Measurements from ENCODE around the gene FBXO30.

FBXO30 gene

DNA sequence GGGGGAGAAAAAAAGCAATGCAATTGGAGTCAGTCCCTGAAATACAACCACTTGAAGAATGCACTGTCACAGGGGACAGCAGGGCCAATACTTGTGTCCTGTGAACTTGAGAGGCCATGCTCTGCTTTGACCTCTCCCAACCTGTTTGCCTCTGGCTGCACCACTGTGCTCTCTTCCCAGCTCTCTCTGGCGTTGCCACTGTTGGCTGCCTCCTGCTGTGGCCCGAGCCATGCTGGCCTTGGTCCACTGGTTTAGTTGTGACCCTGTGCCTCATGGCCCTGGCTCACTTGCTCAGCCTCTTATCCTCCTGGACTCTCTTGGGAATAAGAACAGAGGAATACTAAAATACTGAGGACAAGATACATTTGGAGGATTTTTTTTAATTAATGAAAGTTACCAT, 14.5 kb upstream of the FBXO30 start:
- peaks cover 2 to 5% of the 10 kb centered on the region in 2 donors for H3K4me1 ChIP-seq (ENCODE audit: control insufficient read depth in 2 of 2, insufficient read depth in 1 of 2, low read depth in 1 of 2, low read length in 2 of 2)
- no peaks in the 10 kb centered on the region for H3K9me3 ChIP-seq (replicated peaks in 1 of 2; ENCODE audit: control insufficient read depth in 2 of 2, insufficient read depth in 1 of 2, low read depth in 1 of 2, low read length in 2 of 2)
- H4K91ac ChIP-seq (ENCODE audit: low read depth, low read length, poor library complexity), result no peak overlapping the region
- H2BK15ac ChIP-seq (ENCODE audit: low read length), result no peak overlapping the region
- H3K18ac ChIP-seq (ENCODE audit: low read length), result no peak overlapping the region
- no peak overlapping the region for H3K27ac ChIP-seq (replicated peaks; ENCODE audit: low read length)
- H3K4me2 ChIP-seq (ENCODE audit: insufficient read depth, low read length, poor library complexity, severe bottlenecking), result no peak overlapping the region
- no peak overlapping the region for H3K14ac ChIP-seq (ENCODE audit: low read length)
- H2BK120ac ChIP-seq (ENCODE audit: low read depth, low read length), result no peak overlapping the region
- H2BK5ac ChIP-seq (ENCODE audit: low read length), result no peak overlapping the region
- no peak overlapping the region for H3K4me3 ChIP-seq (ENCODE audit: low read length in 2 of 2)
- no peak overlapping the region for H2BK12ac ChIP-seq (ENCODE audit: low read length)
- H3K27me3 ChIP-seq (ENCODE audit: control insufficient read depth in 3 of 3, insufficient read depth in 3 of 3, low read depth in 1 of 3, low read length in 3 of 3), result no peaks in the 10 kb centered on the region
- WGBS, 2 donors (ENCODE audit: extremely low coverage in 2 of 2, insufficient read length in 2 of 2, insufficient replicate concordance in 1 of 2), result no CpG with 5 or more reads among the region's 2 CpGs
- H3K9ac ChIP-seq (ENCODE audit: low read depth, low read length, poor library complexity), result no peak overlapping the region
- H3K4ac ChIP-seq (ENCODE audit: low read length), result no peak overlapping the region
- no peak overlapping the region for H2AK5ac ChIP-seq (ENCODE audit: low read depth, low read length)
- H3K36me3 ChIP-seq (replicated peaks in 1 of 2; ENCODE audit: control insufficient read depth in 2 of 2, insufficient read depth in 2 of 2, low read length in 2 of 2), result no peaks in the 10 kb centered on the region
- no peak overlapping the region for H3K23ac ChIP-seq (ENCODE audit: low read depth, low read length, poor library complexity)
- H2AFZ ChIP-seq (ENCODE audit: low read length), result no peak overlapping the region
- no peak for DNase-seq (ENCODE audit: low spot score)
- no peaks in the 10 kb centered on the region for H3K79me1 ChIP-seq (ENCODE audit: low read depth, low read length)
- H4K8ac ChIP-seq (ENCODE audit: low read depth, low read length), result no peak overlapping the region

DNA sequence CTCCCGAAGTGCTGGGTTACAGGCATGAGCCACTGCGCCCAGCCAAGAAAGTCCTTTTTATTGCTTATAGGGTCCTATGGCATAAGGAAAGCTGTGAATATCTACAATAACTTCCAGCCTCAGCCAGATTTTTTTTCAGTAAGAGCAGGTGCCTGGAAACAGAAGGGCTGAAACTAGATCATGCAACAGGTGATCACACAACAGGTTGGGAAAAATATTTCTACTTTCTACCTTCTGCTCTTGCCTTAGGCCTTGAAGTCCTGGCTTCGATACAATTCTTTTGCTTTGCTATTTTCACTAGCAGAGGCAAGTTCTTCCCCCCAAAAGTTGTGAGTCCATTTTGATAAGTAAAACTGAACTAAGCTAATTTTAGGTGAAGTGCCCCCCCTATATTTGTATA, 9.7 kb upstream of the FBXO30 start:
- no peak overlapping the region for H3K4me3 ChIP-seq (ENCODE audit: low read length in 2 of 2)
- H3K9me3 ChIP-seq (replicated peaks in 1 of 2; ENCODE audit: control insufficient read depth in 2 of 2, insufficient read depth in 1 of 2, low read depth in 1 of 2, low read length in 2 of 2), result no peaks in the 10 kb centered on the region
- H3K36me3 ChIP-seq (replicated peaks in 1 of 2; ENCODE audit: control insufficient read depth in 2 of 2, insufficient read depth in 2 of 2, low read length in 2 of 2), result no peaks in the 10 kb centered on the region
- no peak overlapping the region for H3K14ac ChIP-seq (ENCODE audit: low read length)
- H4K8ac ChIP-seq (ENCODE audit: low read depth, low read length), result no peak overlapping the region
- no peak overlapping the region for H3K9ac ChIP-seq (ENCODE audit: low read depth, low read length, poor library complexity)
- H3K4ac ChIP-seq (ENCODE audit: low read length), result no peak overlapping the region
- H2BK15ac ChIP-seq (ENCODE audit: low read length), result no peak overlapping the region
- H3K4me2 ChIP-seq (ENCODE audit: insufficient read depth, low read length, poor library complexity, severe bottlenecking), result no peak overlapping the region
- no peak overlapping the region for H2AFZ ChIP-seq (ENCODE audit: low read length)
- WGBS, 2 donors (ENCODE audit: extremely low coverage in 2 of 2, insufficient read length in 2 of 2, insufficient replicate concordance in 1 of 2), result no CpG with 5 or more reads among the region's 3 CpGs
- H3K27me3 ChIP-seq (ENCODE audit: control insufficient read depth in 3 of 3, insufficient read depth in 3 of 3, low read depth in 1 of 3, low read length in 3 of 3), result no peaks in the 10 kb centered on the region
- H3K79me1 ChIP-seq (ENCODE audit: low read depth, low read length), result no peaks in the 10 kb centered on the region
- peaks cover 2 to 5% of the 10 kb centered on the region in 2 donors for H3K4me1 ChIP-seq (ENCODE audit: control insufficient read depth in 2 of 2, insufficient read depth in 1 of 2, low read depth in 1 of 2, low read length in 2 of 2)
- H2AK5ac ChIP-seq (ENCODE audit: low read depth, low read length), result no peak overlapping the region
- DNase-seq (ENCODE audit: low spot score), result no peak
- H2BK12ac ChIP-seq (ENCODE audit: low read length), result no peak overlapping the region
- no peak overlapping the region for H2BK120ac ChIP-seq (ENCODE audit: low read depth, low read length)
- no peak overlapping the region for H3K27ac ChIP-seq (replicated peaks; ENCODE audit: low read length)
- no peak overlapping the region for H3K23ac ChIP-seq (ENCODE audit: low read depth, low read length, poor library complexity)
- H4K91ac ChIP-seq (ENCODE audit: low read depth, low read length, poor library complexity), result no peak overlapping the region
- no peak overlapping the region for H2BK5ac ChIP-seq (ENCODE audit: low read length)
- H3K18ac ChIP-seq (ENCODE audit: low read length), result no peak overlapping the region

DNA sequence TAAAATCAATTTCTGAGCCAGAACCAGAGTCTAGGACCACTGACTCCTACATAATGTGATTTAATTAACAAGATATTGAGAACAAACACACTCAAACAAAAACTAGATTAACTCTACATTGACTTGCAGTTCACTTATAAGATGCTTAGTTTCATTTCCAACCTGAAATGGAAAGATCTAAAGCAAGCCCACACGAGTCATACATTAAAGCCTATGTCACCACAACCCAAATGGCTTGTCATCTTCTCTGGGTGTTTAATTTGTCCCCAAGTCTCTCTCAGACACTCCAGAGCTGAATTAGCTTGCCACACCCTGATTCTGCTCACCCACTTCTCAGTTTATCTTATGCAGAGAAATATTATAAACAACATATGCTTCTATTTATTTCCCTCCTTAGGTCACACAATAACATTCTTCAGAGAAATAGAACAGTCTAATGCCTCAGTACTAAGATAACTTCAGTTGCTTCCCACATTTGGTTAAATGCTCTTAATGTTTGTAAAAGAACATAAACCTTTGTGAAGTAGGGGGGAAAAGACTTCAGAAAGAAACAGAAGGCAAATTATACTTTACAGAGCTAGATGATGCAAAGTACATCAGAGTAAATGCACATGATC, 8.8 kb upstream of the FBXO30 start:
- no CpG with 5 or more reads among the region's 1 CpG for WGBS, 2 donors (ENCODE audit: extremely low coverage in 2 of 2, insufficient read length in 2 of 2, insufficient replicate concordance in 1 of 2)
- no peak overlapping the region for H2AFZ ChIP-seq (ENCODE audit: low read length)
- no peak overlapping the region for H3K18ac ChIP-seq (ENCODE audit: low read length)
- no peak overlapping the region for H2BK12ac ChIP-seq (ENCODE audit: low read length)
- no peak overlapping the region for H2BK120ac ChIP-seq (ENCODE audit: low read depth, low read length)
- no peak overlapping the region for H3K9ac ChIP-seq (ENCODE audit: low read depth, low read length, poor library complexity)
- no peak overlapping the region for H2BK15ac ChIP-seq (ENCODE audit: low read length)
- H2AK5ac ChIP-seq (ENCODE audit: low read depth, low read length), result no peak overlapping the region
- H3K36me3 ChIP-seq (replicated peaks in 1 of 2; ENCODE audit: control insufficient read depth in 2 of 2, insufficient read depth in 2 of 2, low read length in 2 of 2), result no peaks in the 10 kb centered on the region
- no peak overlapping the region for H3K4ac ChIP-seq (ENCODE audit: low read length)
- no peak overlapping the region for H3K4me2 ChIP-seq (ENCODE audit: insufficient read depth, low read length, poor library complexity, severe bottlenecking)
- H3K4me3 ChIP-seq (ENCODE audit: low read length in 2 of 2), result no peak overlapping the region
- H3K23ac ChIP-seq (ENCODE audit: low read depth, low read length, poor library complexity), result no peak overlapping the region
- no peak overlapping the region for H4K8ac ChIP-seq (ENCODE audit: low read depth, low read length)
- H3K14ac ChIP-seq (ENCODE audit: low read length), result no peak overlapping the region
- no peak overlapping the region for H3K27ac ChIP-seq (replicated peaks; ENCODE audit: low read length)
- no peak for DNase-seq (ENCODE audit: low spot score)
- H3K9me3 ChIP-seq (replicated peaks in 1 of 2; ENCODE audit: control insufficient read depth in 2 of 2, insufficient read depth in 1 of 2, low read depth in 1 of 2, low read length in 2 of 2), result no peaks in the 10 kb centered on the region
- H3K27me3 ChIP-seq (ENCODE audit: control insufficient read depth in 3 of 3, insufficient read depth in 3 of 3, low read depth in 1 of 3, low read length in 3 of 3), result no peaks in the 10 kb centered on the region
- H4K91ac ChIP-seq (ENCODE audit: low read depth, low read length, poor library complexity), result no peak overlapping the region
- no peaks in the 10 kb centered on the region for H3K4me1 ChIP-seq (ENCODE audit: control insufficient read depth in 2 of 2, insufficient read depth in 1 of 2, low read depth in 1 of 2, low read length in 2 of 2)
- H3K79me1 ChIP-seq (ENCODE audit: low read depth, low read length), result no peaks in the 10 kb centered on the region
- no peak overlapping the region for H2BK5ac ChIP-seq (ENCODE audit: low read length)

DNA sequence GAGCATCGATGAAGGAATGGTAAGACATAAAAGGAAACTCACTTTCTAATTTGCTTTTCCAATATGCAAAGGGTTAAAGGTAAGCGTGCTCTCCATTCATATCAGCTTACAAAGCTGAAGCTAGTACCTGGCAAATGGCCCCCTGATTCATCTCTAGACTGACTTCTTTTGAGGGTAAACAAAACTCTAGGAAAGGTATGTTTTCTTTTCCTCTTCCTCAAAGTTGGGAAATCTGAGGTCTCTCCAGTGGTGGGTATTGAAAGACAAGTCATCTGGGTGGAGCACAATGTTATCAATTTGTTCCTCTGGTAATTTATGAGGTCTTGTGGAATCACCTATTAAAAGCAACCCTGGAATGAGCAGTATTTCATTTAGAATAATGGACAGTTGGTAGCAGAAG, 7.9 kb upstream of the FBXO30 start:
- H3K18ac ChIP-seq (ENCODE audit: low read length), result no peak overlapping the region
- H3K4me1 ChIP-seq (ENCODE audit: control insufficient read depth in 2 of 2, insufficient read depth in 1 of 2, low read depth in 1 of 2, low read length in 2 of 2), result no peaks in the 10 kb centered on the region
- no peak overlapping the region for H3K23ac ChIP-seq (ENCODE audit: low read depth, low read length, poor library complexity)
- no peak overlapping the region for H2BK5ac ChIP-seq (ENCODE audit: low read length)
- H2AK5ac ChIP-seq (ENCODE audit: low read depth, low read length), result no peak overlapping the region
- H3K9me3 ChIP-seq (replicated peaks in 1 of 2; ENCODE audit: control insufficient read depth in 2 of 2, insufficient read depth in 1 of 2, low read depth in 1 of 2, low read length in 2 of 2), result no peaks in the 10 kb centered on the region
- no peak overlapping the region for H3K4ac ChIP-seq (ENCODE audit: low read length)
- H2BK120ac ChIP-seq (ENCODE audit: low read depth, low read length), result no peak overlapping the region
- no peak overlapping the region for H3K9ac ChIP-seq (ENCODE audit: low read depth, low read length, poor library complexity)
- no peak overlapping the region for H2BK15ac ChIP-seq (ENCODE audit: low read length)
- no peak overlapping the region for H3K27ac ChIP-seq (replicated peaks; ENCODE audit: low read length)
- H3K14ac ChIP-seq (ENCODE audit: low read length), result no peak overlapping the region
- H4K91ac ChIP-seq (ENCODE audit: low read depth, low read length, poor library complexity), result no peak overlapping the region
- H4K8ac ChIP-seq (ENCODE audit: low read depth, low read length), result no peak overlapping the region
- no peak overlapping the region for H3K4me2 ChIP-seq (ENCODE audit: insufficient read depth, low read length, poor library complexity, severe bottlenecking)
- no peaks in the 10 kb centered on the region for H3K79me1 ChIP-seq (ENCODE audit: low read depth, low read length)
- no peaks in the 10 kb centered on the region for H3K36me3 ChIP-seq (replicated peaks in 1 of 2; ENCODE audit: control insufficient read depth in 2 of 2, insufficient read depth in 2 of 2, low read length in 2 of 2)
- WGBS, 2 donors (ENCODE audit: extremely low coverage in 2 of 2, insufficient read length in 2 of 2, insufficient replicate concordance in 1 of 2), result no CpG with 5 or more reads among the region's 2 CpGs
- no peak overlapping the region for H3K4me3 ChIP-seq (ENCODE audit: low read length in 2 of 2)
- H2BK12ac ChIP-seq (ENCODE audit: low read length), result no peak overlapping the region
- no peak for DNase-seq (ENCODE audit: low spot score)
- H3K27me3 ChIP-seq (ENCODE audit: control insufficient read depth in 3 of 3, insufficient read depth in 3 of 3, low read depth in 1 of 3, low read length in 3 of 3), result no peaks in the 10 kb centered on the region
- H2AFZ ChIP-seq (ENCODE audit: low read length), result no peak overlapping the region

Measured in neuronal stem cell (in vitro differentiated cells).